Stimulated activated CD4-positive, alpha-beta T cell treated with anti-CD3 and anti-CD28 coated beads, Interleukin-12 subunit alpha, Interleukin-12 subunit beta, amount 100 ng/mL, for 24 hours (primary cell): ENCODE data around the gene LHFPL6.

Source experiments
- DNase-seq, 2 experiments: peaks; one replicate each; pipeline ENCODE4 v3.0.0-alpha.2; 2020; ENCODE audit warnings: low read depth in 2 of 2

Gene LHFPL6

DNA sequence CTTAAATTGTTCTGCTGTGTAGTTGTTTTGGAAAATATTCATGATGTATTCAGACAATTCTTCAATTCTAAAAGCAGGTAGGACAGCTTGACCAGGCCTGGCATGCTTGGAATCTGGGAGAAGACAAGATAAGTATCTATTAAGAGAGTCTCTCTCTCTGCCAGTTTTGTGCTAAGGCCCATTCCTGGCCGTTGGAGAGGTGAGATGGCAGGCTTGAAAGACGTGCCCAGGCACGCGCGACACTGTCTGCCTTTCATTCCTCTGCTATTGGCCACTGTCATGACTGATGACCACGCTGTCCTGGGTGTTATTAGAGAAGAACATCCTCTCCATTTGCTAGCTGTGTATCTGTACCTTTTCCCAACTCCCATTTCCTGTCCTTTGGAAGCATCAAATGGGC, 90.3 kb downstream of the LHFPL6 start:
- DNase-seq: no peak

- DNase-seq: no peak
Observed at GRCh38 chr13:39510316-39510695, 92.7 kb downstream of the LHFPL6 start.

- no peak for DNase-seq
Observed at GRCh38 chr13:39509616-39510315, 93.2 kb downstream of the LHFPL6 start.

DNA sequence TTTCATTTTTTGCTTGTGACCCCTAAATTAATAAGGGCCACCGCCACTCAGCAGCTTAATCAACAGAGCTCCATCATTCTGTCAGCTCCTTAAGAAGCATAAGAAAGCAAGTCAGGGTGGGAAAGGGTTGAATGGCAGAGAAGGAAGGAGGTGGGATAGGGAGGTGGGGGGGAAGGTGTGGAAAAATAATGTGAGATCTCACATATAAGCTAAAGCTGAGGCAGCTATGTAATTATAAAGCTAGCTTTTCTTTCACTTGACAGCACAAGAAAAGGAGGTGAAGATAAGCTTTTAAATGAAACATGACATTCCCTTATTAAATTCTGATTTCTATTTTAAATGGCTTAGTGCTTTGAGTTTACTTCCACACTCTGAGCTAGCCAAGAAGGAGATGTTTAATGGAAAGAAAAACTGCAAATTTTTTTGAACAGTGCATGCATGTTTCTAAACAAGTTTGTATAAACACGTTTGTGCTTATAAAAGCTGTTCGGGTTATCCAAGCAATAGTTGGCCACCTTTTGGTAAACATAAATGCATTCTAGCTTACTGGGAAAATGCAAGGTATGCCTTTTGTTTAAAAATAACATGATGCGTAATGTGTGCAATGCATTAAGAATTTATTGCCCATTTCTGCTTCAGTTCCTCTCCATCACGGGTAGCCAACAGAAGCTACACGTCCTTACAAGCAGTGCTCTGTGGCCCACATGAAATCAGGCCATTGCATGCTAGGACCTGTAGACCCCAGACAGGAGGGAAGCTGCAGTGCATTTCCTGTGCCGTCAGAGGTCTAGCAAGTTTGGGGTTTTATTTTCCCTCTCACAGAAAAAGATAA, 96.2 kb downstream of the LHFPL6 start:
- DNase-seq: no peak

GRCh38 chr13:39505151-39505550, 97.8 kb downstream of the LHFPL6 start:
- DNase-seq: no peak

- DNase-seq: no peak
Observed at GRCh38 chr13:39503048-39503447, 99.9 kb downstream of the LHFPL6 start.

DNA sequence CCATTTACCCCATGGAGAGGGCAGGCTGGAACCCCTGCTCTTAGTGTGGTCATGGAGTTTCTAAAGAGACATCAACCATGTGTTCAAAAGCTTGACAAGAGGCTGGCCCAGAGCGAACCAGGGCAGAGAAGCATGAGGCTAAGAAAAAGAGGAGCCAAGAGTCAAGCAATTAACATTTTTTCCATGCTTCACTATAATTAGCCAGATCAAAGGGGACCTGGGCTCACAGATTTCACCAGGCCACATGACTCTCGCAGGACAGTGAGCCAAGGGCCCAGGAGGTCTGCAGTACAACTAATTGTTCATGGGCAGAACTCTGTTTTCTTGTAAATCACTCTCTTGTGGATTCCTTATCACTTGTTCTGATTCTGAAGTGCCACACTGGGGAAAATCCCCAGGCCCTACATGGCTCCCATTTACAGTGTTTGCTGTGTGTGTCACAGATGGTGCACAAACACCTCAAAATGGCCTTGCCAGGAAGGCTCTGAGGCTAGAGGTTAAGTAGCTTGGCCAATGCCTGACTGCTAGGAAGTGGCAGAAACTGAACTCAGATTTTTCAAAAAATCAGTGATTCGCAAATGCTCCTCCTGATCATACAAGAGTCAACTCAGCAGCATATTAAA, 101.2 kb downstream of the LHFPL6 start:
- DNase-seq: no peak

- no peak for DNase-seq
Observed at GRCh38 chr13:39499604-39500003, 103.4 kb downstream of the LHFPL6 start.

- no peak for DNase-seq
Observed at GRCh38 chr13:39498471-39499114, 104.4 kb downstream of the LHFPL6 start.

GRCh38 chr13:39496506-39496905, 106.5 kb downstream of the LHFPL6 start:
- no peak for DNase-seq

DNA sequence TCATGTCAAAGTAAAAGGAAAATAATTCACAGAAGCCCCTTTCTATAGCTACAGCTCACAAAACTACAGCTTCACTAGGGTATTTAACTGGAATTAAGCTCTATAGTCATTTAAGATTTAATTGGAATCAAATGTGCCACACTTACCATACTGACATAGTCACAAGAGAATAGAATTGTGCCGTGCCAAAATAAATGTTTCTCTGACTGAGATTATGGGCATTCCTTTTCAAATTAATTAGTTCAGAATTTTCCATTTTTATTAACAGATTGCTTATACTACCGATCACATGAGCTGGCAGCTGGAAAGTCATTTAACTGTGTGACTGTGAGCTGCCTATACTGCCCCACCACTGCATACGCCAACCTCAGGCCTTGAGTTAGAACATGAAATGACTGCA, 108.4 kb downstream of the LHFPL6 start:
- no peak for DNase-seq

DNA sequence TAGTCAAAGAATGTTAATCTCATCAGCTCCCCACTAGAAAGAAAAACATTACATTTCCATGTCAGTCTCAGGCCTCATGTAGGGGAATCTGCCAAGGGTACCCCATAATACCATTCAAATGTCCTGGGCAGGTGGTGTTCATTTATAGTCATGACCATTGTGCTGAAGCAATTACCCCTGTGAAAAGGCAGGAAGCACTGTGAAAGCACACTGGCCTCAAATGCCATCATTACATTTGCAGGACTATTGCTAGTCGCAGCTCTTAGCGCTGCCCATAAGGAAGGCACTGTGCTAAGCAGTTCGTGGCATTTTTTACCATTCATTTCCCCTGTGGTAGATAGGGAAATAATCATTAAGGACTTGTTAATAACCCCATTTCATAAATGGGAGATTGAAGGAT, 109.0 kb downstream of the LHFPL6 start:
- no peak for DNase-seq

DNA sequence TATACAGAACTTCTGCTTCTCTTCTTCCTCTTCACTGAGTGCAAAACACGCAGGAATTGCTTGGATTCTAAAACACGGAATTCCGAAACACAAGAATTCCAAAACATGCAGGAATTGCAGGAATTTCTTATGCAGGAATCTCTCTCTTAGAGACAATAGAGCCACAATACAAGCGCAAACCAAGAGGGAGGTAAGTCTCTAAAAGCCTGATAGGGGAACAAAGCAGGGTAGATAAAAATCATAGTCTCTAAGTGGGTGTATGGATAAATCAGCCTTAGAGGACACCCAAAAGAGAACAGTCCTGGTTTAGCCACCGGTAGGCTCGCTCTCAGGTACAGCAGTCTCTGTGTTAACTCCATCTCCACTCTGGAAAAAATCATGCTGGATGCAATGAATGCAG, 112.9 kb downstream of the LHFPL6 start:
- DNase-seq: no peak

DNA sequence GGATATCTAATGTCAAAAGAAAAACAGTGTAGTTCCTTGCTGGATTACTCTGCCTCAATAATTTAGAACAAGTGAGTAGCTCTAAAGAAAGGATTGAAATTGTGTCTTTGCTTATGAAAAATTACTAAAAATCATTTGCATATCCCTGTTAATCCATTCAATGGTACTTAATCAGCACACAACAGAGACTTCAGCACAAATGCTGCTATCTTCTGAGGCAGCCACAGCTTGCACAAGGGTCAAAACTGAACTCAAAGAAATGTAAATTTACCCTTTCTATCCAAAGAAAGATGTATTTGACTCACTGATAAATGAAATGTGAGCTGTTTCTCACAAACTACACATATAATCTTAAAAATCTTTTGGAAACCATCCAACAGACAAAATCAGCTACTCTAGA, 116.2 kb downstream of the LHFPL6 start:
- no peak for DNase-seq

GRCh38 chr13:39485314-39485700, 117.7 kb downstream of the LHFPL6 start:
- no peak for DNase-seq

DNA sequence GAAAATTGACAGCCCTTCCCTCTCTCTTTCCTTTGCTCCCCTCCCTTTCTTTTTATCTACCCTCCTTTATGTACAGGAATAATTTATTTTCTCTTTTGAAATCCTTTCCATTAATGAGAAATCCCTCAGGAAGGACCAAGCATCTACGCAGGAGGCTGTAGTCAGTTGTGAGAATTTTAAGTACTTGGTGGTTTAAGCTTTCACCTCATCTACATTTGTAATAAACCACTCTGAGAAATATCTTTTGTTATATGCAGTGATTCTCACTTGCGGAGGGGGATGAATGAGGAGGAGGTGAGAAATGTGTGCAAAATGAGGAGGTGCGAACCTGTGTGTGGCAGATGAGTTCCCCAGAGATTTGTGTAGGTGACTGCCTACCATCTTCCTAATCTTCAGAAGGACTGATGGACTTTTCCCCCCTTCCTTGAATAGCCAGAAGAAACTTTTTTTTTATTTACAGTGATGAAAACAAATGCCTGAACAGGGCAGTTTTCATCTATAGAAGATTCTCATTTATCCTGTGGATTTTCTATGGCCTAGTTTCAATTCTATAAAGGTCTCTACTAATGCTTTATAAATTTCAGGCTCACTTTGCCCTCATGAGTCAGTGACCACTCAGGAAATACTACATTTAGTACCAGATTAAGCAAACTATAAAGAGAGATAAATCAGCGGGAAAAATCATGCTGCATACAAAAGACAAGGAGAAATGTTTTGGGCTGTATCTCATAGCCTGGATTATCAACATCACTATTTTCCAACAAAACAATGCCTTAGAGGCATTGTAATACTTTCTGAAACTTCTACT, 118.3 kb downstream of the LHFPL6 start:
- DNase-seq: no peak

DNA sequence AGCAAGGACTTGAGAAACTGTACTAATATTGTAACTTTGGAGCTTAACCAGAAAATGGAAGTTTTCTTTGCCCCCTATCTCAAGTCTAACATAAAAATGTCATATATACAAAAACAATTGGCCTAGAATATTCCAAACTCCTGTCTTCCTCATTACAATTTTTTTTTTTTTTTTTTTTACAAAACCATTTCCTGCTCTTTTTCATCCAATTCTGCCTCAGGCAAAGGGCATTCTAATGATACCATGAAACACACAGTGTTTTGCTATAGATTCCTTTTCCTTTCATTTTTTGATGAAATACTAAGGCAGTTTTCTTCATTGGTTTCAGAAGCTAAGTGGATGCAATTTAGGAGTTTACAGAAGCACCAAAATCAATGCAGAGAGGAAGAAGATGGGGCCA, 119.7 kb downstream of the LHFPL6 start:
- no peak for DNase-seq

GRCh38 chr13:39481491-39481890, 121.5 kb downstream of the LHFPL6 start:
- no peak for DNase-seq

GRCh38 chr13:39474600-39474999, 128.4 kb downstream of the LHFPL6 start:
- DNase-seq: no peak

- no peak for DNase-seq
Observed at GRCh38 chr13:39469676-39470075, 133.3 kb downstream of the LHFPL6 start.

GRCh38 chr13:39468306-39468705, 134.7 kb downstream of the LHFPL6 start:
- no peak for DNase-seq

DNA sequence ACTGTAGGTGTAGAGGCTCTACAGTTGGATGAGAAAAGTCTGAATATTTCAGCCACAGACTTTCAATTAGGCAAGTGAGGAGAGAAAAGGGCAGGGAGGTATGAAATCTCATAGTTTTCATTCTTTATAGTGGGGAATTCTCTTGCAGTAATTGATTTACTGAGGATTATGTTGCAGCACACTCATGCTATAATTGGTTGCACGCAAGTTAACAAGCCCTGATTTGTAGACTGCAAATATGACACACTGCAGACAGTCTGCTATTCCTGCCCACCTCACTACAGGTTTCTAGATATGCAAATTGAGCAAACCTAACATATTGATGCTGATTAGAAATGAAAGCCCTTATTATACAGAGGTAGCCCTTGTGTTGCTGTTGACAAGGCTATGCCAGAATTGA, 139.4 kb downstream of the LHFPL6 start:
- no peak for DNase-seq
